ENCODE results near the gene SLC15A5.

SLC15A5 gene

GRCh38 chr12:16260206-16260605 is 17.3 kb downstream of the SLC15A5 start:
- no peaks in the 10 kb centered on the region for H3K4me1 ChIP-seq
- no peaks in the 10 kb centered on the region for H3K9me3 ChIP-seq
- H3K4me3 ChIP-seq (ENCODE audit: low read depth, low read length): no peak overlapping the region
- no peaks in the 10 kb centered on the region for H3K27me3 ChIP-seq
- no peak for TF ChIP-seq CTCF (IDR thresholded peaks at IDR 0.05; ENCODE audit: low read depth, low read length)
- no peak for DNase-seq
- H3K36me3 ChIP-seq: no peaks in the 10 kb centered on the region

DNA sequence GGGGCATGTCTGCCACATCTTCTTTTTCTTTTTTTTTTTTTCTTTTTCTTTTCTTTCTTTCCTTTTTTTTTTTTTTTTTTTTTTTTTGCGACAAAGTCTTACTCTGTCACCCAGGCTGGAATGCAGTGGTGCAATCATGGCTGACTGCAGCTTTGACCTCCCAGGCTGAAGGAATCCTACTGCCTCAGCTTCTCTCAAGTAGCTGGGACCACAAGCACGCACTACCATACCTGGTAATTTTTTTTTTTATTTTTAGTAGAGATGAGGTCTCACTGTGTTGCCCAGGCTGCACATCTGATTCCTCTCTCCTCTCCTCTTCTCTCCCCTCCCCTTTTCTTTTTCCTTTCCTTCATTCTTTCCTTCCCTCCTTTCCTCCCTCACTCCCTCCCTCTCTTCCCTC is 18.5 kb downstream of the SLC15A5 start:
- no peak for TF ChIP-seq CTCF (IDR thresholded peaks at IDR 0.05; ENCODE audit: low read depth, low read length)
- DNase-seq: no peak
- H3K27me3 ChIP-seq: no peaks in the 10 kb centered on the region
- no peak overlapping the region for H3K4me3 ChIP-seq (ENCODE audit: low read depth, low read length)
- no peaks in the 10 kb centered on the region for H3K36me3 ChIP-seq
- H3K9me3 ChIP-seq: no peaks in the 10 kb centered on the region
- H3K4me1 ChIP-seq: no peaks in the 10 kb centered on the region

- Histone ChIP-seq H3K36me3 (no peaks in the 10 kb centered on the region), H3K9me3 (no peaks in the 10 kb centered on the region), H3K27me3 (no peaks in the 10 kb centered on the region), H3K4me3 (ENCODE audit: low read depth, low read length) (no peak overlapping the region), H3K4me1 (no peaks in the 10 kb centered on the region)
- DNase-seq: no peak
- TF ChIP-seq CTCF (IDR thresholded peaks at IDR 0.05; ENCODE audit: low read depth, low read length): no peak
Observed at GRCh38 chr12:16246264-16246663, 31.2 kb downstream of the SLC15A5 start.

GRCh38 chr12:16245209-16245608 is 32.3 kb downstream of the SLC15A5 start:
- no peaks in the 10 kb centered on the region for H3K4me1 ChIP-seq
- no peak for TF ChIP-seq CTCF (IDR thresholded peaks at IDR 0.05; ENCODE audit: low read depth, low read length)
- no peaks in the 10 kb centered on the region for H3K36me3 ChIP-seq
- no peak overlapping the region for H3K4me3 ChIP-seq (ENCODE audit: low read depth, low read length)
- H3K27me3 ChIP-seq: no peaks in the 10 kb centered on the region
- no peaks in the 10 kb centered on the region for H3K9me3 ChIP-seq
- no peak for DNase-seq

- Histone ChIP-seq H3K4me1 (no peaks in the 10 kb centered on the region), H3K4me3 (ENCODE audit: low read depth, low read length) (no peak overlapping the region)
- TF ChIP-seq CTCF (IDR thresholded peaks at IDR 0.05; ENCODE audit: low read depth, low read length): no peak
Observed at GRCh38 chr12:16243487-16244412, 33.7 kb downstream of the SLC15A5 start.

DNA sequence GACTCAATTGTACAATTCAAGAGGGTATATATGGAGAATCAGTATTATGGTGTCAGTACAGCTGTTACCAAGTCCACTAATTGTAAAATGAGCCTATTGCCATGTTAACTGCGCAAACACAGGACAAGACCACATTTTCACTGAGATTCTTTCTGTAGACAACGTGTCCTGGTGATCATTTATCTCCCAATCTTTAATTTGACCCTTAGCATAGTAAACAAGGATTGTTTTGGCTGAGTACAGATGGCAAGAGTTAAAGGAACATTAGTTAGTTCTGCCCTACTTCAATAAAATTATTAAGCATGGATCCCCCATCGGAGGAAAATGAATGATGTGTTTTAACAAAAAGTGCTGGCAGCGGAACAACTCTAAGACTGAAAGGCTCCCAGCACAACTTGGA is 36.1 kb downstream of the SLC15A5 start:
- Histone ChIP-seq H3K9me3 (no peaks in the 10 kb centered on the region), H3K4me1 (no peaks in the 10 kb centered on the region), H3K27me3 (no peaks in the 10 kb centered on the region), H3K36me3 (no peaks in the 10 kb centered on the region), H3K4me3 (ENCODE audit: low read depth, low read length) (no peak overlapping the region)
- TF ChIP-seq CTCF (IDR thresholded peaks at IDR 0.05; ENCODE audit: low read depth, low read length): no peak
- DNase-seq: no peak

More at GRCh38 chr12:16243487-16244412, 33.7 kb downstream of the SLC15A5 start:
- Histone ChIP-seq H3K9me3 (no peaks in the 10 kb centered on the region), H3K27me3 (no peaks in the 10 kb centered on the region), H3K36me3 (no peaks in the 10 kb centered on the region)
- DNase-seq: no peak
